Endothelial cell of umbilical vein (primary cell): ENCODE data around the gene KRTAP13-2. TPM values are rescaled to one million over a fixed set of nuclear protein-coding genes. Genes with fewer than 3 reads are reported as not detected.

Source experiments
- BruUV-seq: library from RNA; stranded (reverse); fragments of 400-500 nt; replicated peaks from 2 replicates; lab custom pipeline; 2021; lab: Mats Ljungman, UMichigan
- CTCF ChIA-PET: fragments of 300-600, 350-600 bp; sonication (Branson Sonifier 250); formaldehyde crosslinking; loops from one replicate; lab custom pipeline; 2021; ENCODE audit warnings: antibody characterized with exemption, inconsistent platforms; lab: Charles Lee
- POLR2A ChIA-PET: fragments of 300-600, 350-600 bp; sonication (Branson Sonifier 250); formaldehyde crosslinking; loops from one replicate; lab custom pipeline; 2021; ENCODE audit warnings: antibody characterized with exemption, inconsistent platforms; lab: Charles Lee
- DNase-seq: peaks from one replicate; pipeline ENCODE4 v3.0.0-alpha.2; 2011; ENCODE audit warnings: low read depth, low spot score
- FAIRE-seq: peaks from 2 replicates; lab custom pipeline; 2011; peaks lifted over from hg19 to GRCh38; lab: Jason Lieb, UNC
- H2AFZ ChIP-seq: 2 replicates; pipeline ENCODE4 v1.6.0; 2012; ENCODE audit warnings: low read depth, low read length, control low read depth, inconsistent platforms
- H3K27ac ChIP-seq: 2 replicates; pipeline ENCODE4 v1.5.1; 2011; ENCODE audit warnings: low read depth, mild to moderate bottlenecking, control low read depth, low read length, moderate library complexity; ENCODE audit not compliant: insufficient read depth
- H3K27me3 ChIP-seq, 2 experiments: 2 replicates each; pipeline versions ENCODE4 v1.6.0 to v1.6.1; 2011; ENCODE audit warnings: low read length in 2 of 2, mixed read lengths in 1 of 2; ENCODE audit not compliant: control insufficient read depth in 2 of 2, insufficient read depth in 2 of 2
- H3K36me3 ChIP-seq, 2 experiments: 2 replicates in 1 of 2; 3 replicates in 1 of 2; pipeline ENCODE4 v1.5.1; 2011; ENCODE audit warnings: low read length in 2 of 2, mild to moderate bottlenecking in 1 of 2, moderate library complexity in 1 of 2; ENCODE audit not compliant: control insufficient read depth in 2 of 2, insufficient read depth in 2 of 2; ENCODE audit errors: extremely low read depth in 1 of 2
- H3K4me1 ChIP-seq: 3 replicates; pipeline ENCODE4 v1.5.1; 2011; ENCODE audit warnings: mild to moderate bottlenecking, low read length; ENCODE audit not compliant: control insufficient read depth, insufficient read depth; ENCODE audit errors: extremely low read depth
- H3K4me2 ChIP-seq: 2 replicates; pipeline ENCODE4 v1.6.1; 2011; ENCODE audit warnings: low read length, control low read depth, mixed read lengths; ENCODE audit not compliant: insufficient read depth
- H3K4me3 ChIP-seq, 3 experiments: fragments of 200-600 bp in 1 of 3; sonication (generic), shearing (Covaris generic) in 1 of 3; replicated peaks in 1 of 3; 2 replicates each; pipeline ENCODE4 v1.5.1; 2011 to 2016; ENCODE audit warnings: control low read depth in 3 of 3, low read length in 3 of 3, mild to moderate bottlenecking in 2 of 3, inconsistent platforms in 1 of 3, low read depth in 1 of 3, moderate library complexity in 1 of 3; ENCODE audit not compliant: insufficient read depth in 1 of 3
- H3K79me2 ChIP-seq: 2 replicates; pipeline ENCODE4 v1.6.0; 2012; ENCODE audit warnings: low read length, inconsistent platforms; ENCODE audit not compliant: control insufficient read depth, insufficient read depth
- H3K9ac ChIP-seq: replicated peaks from 2 replicates; pipeline ENCODE3; 2011; ENCODE audit warnings: low read length, control low read depth; ENCODE audit not compliant: insufficient read depth; ENCODE audit errors: extremely low read depth
- H3K9me1 ChIP-seq: replicated peaks from 3 replicates; pipeline ENCODE4 v1.6.0; 2011; ENCODE audit warnings: mild to moderate bottlenecking, low read length; ENCODE audit not compliant: control insufficient read depth, insufficient read depth; ENCODE audit errors: extremely low read depth
- H3K9me3 ChIP-seq: replicated peaks from 2 replicates; pipeline ENCODE4 v1.5.1; 2012; ENCODE audit warnings: low read length, inconsistent platforms; ENCODE audit not compliant: control insufficient read depth, insufficient read depth
- H4K20me1 ChIP-seq: replicated peaks from 2 replicates; pipeline ENCODE3; 2011; ENCODE audit warnings: mild to moderate bottlenecking, low read length; ENCODE audit not compliant: control insufficient read depth, insufficient read depth; ENCODE audit errors: extremely low read depth
- FOS ChIP-seq: IDR thresholded peaks from 2 replicates; pipeline ENCODE4 v1.6.1; 2011; ENCODE audit warnings: mild to moderate bottlenecking, low read length, moderate library complexity, borderline replicate concordance; ENCODE audit not compliant: insufficient read depth
- GATA2 ChIP-seq: IDR thresholded peaks from 2 replicates; pipeline ENCODE4 v1.7.0; 2011; ENCODE audit warnings: low read depth, mild to moderate bottlenecking, moderate library complexity, mixed read lengths, low read length; ENCODE audit not compliant: insufficient read length, insufficient read depth
- POLR2A ChIP-seq: IDR thresholded peaks from 2 replicates; pipeline ENCODE4 v1.6.1; 2012; ENCODE audit warnings: low read depth, mild to moderate bottlenecking, control low read depth, low read length
- dilution Hi-C: fragments of 300-500 bp; cut with MboI; formaldehyde crosslinking; loops from one replicate; pipeline ENCODE4 v1.15.0; 2019; ENCODE audit warnings: low sequenced_read_pairs; ENCODE audit not compliant: extremely low pct_ligation_motif_present
- intact Hi-C: fragments of 100-400 bp; cut with micrococcal nuclease; formaldehyde crosslinking; loops from one replicate; pipeline ENCODE4 v1.10.0; 2022
- polyA plus RNA-seq, 4 experiments: library from polyadenylated mRNA; depleted of rRNA in 3 of 4; stranded (reverse) in 3 of 4; unstranded in 1 of 4; fragments of >200 nt; gene quantifications; 2 replicates each; pipeline versions ENCODE4 v1.2.1 to v1.2.3, GENCODE V29; 2011 to 2012; ENCODE audit warnings: missing spikeins in 1 of 4
- total RNA-seq: library from RNA; stranded (reverse); gene quantifications from 2 replicates; pipeline ENCODE4 v1.2.3, GENCODE V29; 2021
- TF ChIP-seq, protein P1 (sequence below), 2 donors: IDR thresholded peaks; 1 replicate in 1 of 2; 2 replicates in 1 of 2; pipeline ENCODE4 v1.5.1; 2011; ENCODE audit warnings: low read length in 2 of 2, mild to moderate bottlenecking in 2 of 2, moderate library complexity in 2 of 2, control low read depth in 1 of 2, inconsistent platforms in 1 of 2, low read depth in 1 of 2; ENCODE audit not compliant: insufficient read depth in 1 of 2; ENCODE audit errors: extremely low read depth in 1 of 2

Gene KRTAP13-2
- total and polyA plus RNA-seq, 2 donors (not counting 3 experiments of a cell fraction or from before 2014, with no cell fraction given): not detected

- POLR2A ChIA-PET: no interaction called here
- no peak overlapping the region for H3K4me3 ChIP-seq
- no peaks in the 10 kb centered on the region for H3K36me3 ChIP-seq
- no peak for TF ChIP-seq GATA2
- DNase-seq (no peak), FAIRE-seq (no peak)
- H2AFZ ChIP-seq: no peak overlapping the region
- no peak overlapping the region for H3K27ac ChIP-seq
- intact Hi-C loops: no loop called here
- no TSS peak for BruUV-seq
- peaks cover 2% of the 10 kb centered on the region for H3K9me3 ChIP-seq
- H4K20me1 ChIP-seq: no peaks in the 10 kb centered on the region
- CTCF ChIA-PET: no interaction called here
- H3K9ac ChIP-seq: no peak overlapping the region
- dilution Hi-C loops: no loop called here
- no peaks in the 10 kb centered on the region for H3K4me1 ChIP-seq
- no peaks in the 10 kb centered on the region for H3K9me1 ChIP-seq
- no peaks in the 10 kb centered on the region for H3K27me3 ChIP-seq
- H3K4me2 ChIP-seq: no peak overlapping the region
- H3K79me2 ChIP-seq: no peaks in the 10 kb centered on the region
Observed at GRCh38 chr21:30345014-30345413, 27.1 kb downstream of the KRTAP13-2 start.

DNA sequence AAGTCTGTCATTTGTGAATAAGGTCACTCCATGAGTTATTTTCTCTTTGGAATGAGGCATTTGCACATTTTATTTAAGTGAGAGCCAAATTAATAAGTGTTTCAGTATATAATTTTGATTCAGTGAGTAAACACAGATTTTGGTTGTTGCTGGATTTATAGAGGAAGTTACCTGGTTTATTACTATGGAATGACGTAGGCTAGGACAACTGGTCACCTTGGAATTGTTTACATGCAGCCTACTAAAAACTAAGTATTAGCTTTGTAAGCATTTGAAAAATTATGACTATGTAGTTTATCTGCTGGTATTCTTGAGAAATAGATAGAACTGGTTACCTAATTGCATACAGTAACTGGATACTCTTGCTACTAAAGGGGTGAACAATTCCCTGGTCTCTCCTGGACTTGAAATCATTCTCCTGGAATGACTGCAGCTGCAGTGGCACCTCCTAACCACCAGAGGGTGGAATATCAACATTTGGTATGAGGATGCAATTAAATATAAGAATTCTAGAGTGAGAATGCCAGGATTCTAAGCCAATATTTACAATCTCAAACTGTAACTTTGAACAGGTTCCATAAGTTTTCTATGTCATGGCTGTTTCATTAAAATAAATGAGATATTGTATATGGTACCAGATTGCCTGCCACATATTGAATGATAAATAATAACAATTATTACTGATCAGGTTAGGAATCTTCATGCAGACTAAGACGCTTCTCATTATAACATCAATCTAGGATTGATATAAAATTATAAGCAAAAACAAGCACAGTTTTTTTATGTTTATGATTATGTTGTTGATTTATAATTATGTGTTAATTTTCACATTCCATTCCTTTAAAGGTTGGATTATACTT, 31.1 kb downstream of the KRTAP13-2 start:
- ChIA-PET POLR2A (no interaction called here), CTCF (no interaction called here)
- Histone ChIP-seq H3K27ac (no peak overlapping the region), H2AFZ (no peak overlapping the region), H3K9me1 (no peaks in the 10 kb centered on the region), H3K9ac (no peak overlapping the region), H3K4me2 (no peak overlapping the region), H3K79me2 (no peaks in the 10 kb centered on the region), H3K4me3 (no peak overlapping the region), H3K36me3 (no peaks in the 10 kb centered on the region), H3K27me3 (no peaks in the 10 kb centered on the region), H3K4me1 (no peaks in the 10 kb centered on the region), H4K20me1 (no peaks in the 10 kb centered on the region), H3K9me3 (no peaks in the 10 kb centered on the region)
- BruUV-seq: no TSS peak
- DNase-seq (no peak), FAIRE-seq (no peak)
- dilution Hi-C loops: no loop called here
- TF ChIP-seq, protein P1, sequence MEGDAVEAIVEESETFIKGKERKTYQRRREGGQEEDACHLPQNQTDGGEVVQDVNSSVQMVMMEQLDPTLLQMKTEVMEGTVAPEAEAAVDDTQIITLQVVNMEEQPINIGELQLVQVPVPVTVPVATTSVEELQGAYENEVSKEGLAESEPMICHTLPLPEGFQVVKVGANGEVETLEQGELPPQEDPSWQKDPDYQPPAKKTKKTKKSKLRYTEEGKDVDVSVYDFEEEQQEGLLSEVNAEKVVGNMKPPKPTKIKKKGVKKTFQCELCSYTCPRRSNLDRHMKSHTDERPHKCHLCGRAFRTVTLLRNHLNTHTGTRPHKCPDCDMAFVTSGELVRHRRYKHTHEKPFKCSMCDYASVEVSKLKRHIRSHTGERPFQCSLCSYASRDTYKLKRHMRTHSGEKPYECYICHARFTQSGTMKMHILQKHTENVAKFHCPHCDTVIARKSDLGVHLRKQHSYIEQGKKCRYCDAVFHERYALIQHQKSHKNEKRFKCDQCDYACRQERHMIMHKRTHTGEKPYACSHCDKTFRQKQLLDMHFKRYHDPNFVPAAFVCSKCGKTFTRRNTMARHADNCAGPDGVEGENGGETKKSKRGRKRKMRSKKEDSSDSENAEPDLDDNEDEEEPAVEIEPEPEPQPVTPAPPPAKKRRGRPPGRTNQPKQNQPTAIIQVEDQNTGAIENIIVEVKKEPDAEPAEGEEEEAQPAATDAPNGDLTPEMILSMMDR (IDR thresholded peaks at IDR 0.05; ENCODE audit: extremely low read depth in 1 of 2, insufficient read depth in 1 of 2, low read depth in 1 of 2, low read length in 2 of 2): peak; percentile 22 to 29
- no peak for TF ChIP-seq POLR2A
- no peak for TF ChIP-seq FOS
- intact Hi-C loops: no loop called here
